Fibroblast of lung (primary cell): ENCODE data around the gene GALNT18.

Source experiments
- CTCF ChIP-seq, 2 donors: IDR thresholded peaks in 1 of 2; conservative IDR thresholded peaks in 1 of 2; 1 replicate in 1 of 2; 2 replicates in 1 of 2; pipeline ENCODE4 v1.5.1; 2011 to 2012; ENCODE audit warnings: low read length in 2 of 2, control low read depth in 1 of 2, inconsistent platforms in 1 of 2, low read depth in 1 of 2, mild to moderate bottlenecking in 1 of 2
- EZH2 ChIP-seq: IDR thresholded peaks from 2 replicates; pipeline ENCODE4 v1.5.1; 2012; ENCODE audit warnings: low read length, control low read depth, mild to moderate bottlenecking; ENCODE audit errors: missing control alignments

GRCh38 chr11:11246166-11246565 lies 375.6 kb downstream of the GALNT18 start:
- TF ChIP-seq EZH2 (no peak), CTCF (conservative IDR thresholded peaks at IDR 0.05 in 1 of 2, IDR thresholded peaks at IDR 0.05 in 1 of 2; ENCODE audit: low read depth in 1 of 2, low read length in 2 of 2) (no peak)
